HEK293 (cell line): Measurements from ENCODE around the gene SYNGAP1.

Source experiments
- CTCF ChIA-PET: fragments of 350-600 bp; formaldehyde crosslinking; extraction: SDS; loops from one replicate; lab custom pipeline; 2021; ENCODE audit warnings: antibody characterized with exemption; lab: Yijun Ruan, JAX
- POLR2A ChIA-PET: fragments of 300-600 bp; formaldehyde crosslinking; extraction: SDS; loops from one replicate; lab custom pipeline; 2020; ENCODE audit warnings: antibody characterized with exemption, inconsistent platforms; lab: Yijun Ruan, JAX
- H3K27ac ChIP-seq: fragments of 200-500 bp; sonication (Bioruptor generic); 2 replicates; pipeline ENCODE4 v1.5.1; 2014; ENCODE audit warnings: low read depth, low read length, control low read depth, inconsistent platforms; ENCODE audit errors: extremely low read depth
- H3K36me3 ChIP-seq, 2 experiments: fragments of 200-500 bp in 1 of 2; sonication (Bioruptor generic) in 1 of 2; 1 replicate in 1 of 2; 2 replicates in 1 of 2; pipeline ENCODE4 v1.5.1; 2014 to 2017; ENCODE audit warnings: inconsistent platforms in 2 of 2, low read length in 2 of 2; ENCODE audit not compliant: control insufficient read depth in 2 of 2, insufficient read depth in 1 of 2
- H3K4me1 ChIP-seq: fragments of 200-500 bp; sonication (Bioruptor generic); 2 replicates; pipeline ENCODE4 v1.5.1; 2014; ENCODE audit warnings: mild to moderate bottlenecking, low read length, inconsistent platforms; ENCODE audit not compliant: control insufficient read depth, insufficient read depth
- H3K4me3 ChIP-seq: 2 replicates; pipeline ENCODE4 v1.5.1; 2011; ENCODE audit warnings: low read depth, mild to moderate bottlenecking, control low read depth, low read length, moderate library complexity
- H3K9me3 ChIP-seq: fragments of 200-500 bp; sonication (Bioruptor generic); 2 replicates; pipeline ENCODE4 v1.5.1; 2014; ENCODE audit warnings: low read depth, low read length, inconsistent platforms; ENCODE audit not compliant: control insufficient read depth, insufficient read depth
- BCL11A ChIP-seq: fragments of 450-650 bp; formaldehyde crosslinking; IDR thresholded peaks from 2 replicates; pipeline ENCODE4 v1.5.1; 2016; ENCODE audit warnings: low read depth, missing biosample characterization, missing genetic modification characterization
- CTCF ChIP-seq: fragments of 450-650 bp; formaldehyde crosslinking; IDR thresholded peaks from 2 replicates; pipeline ENCODE4 v1.5.1; 2016; ENCODE audit warnings: missing biosample characterization, missing genetic modification characterization
- GLIS1 ChIP-seq: fragments of 450-650 bp; formaldehyde crosslinking; IDR thresholded peaks from 2 replicates; pipeline ENCODE4 v1.5.1; 2016; ENCODE audit warnings: missing biosample characterization, missing genetic modification characterization
- GLIS2 ChIP-seq: fragments of 450-650 bp; formaldehyde crosslinking; IDR thresholded peaks from 2 replicates; pipeline ENCODE4 v1.5.1; 2016; ENCODE audit warnings: missing biosample characterization, missing genetic modification characterization
- KLF7 ChIP-seq: fragments of 450-650 bp; formaldehyde crosslinking; IDR thresholded peaks from 2 replicates; pipeline ENCODE4 v1.5.1; 2016; ENCODE audit warnings: missing biosample characterization, missing genetic modification characterization, borderline replicate concordance
- PATZ1 ChIP-seq: fragments of 450-650 bp; formaldehyde crosslinking; IDR thresholded peaks from 2 replicates; pipeline ENCODE4 v1.5.1; 2016; ENCODE audit warnings: missing biosample characterization, missing genetic modification characterization
- ZIC2 ChIP-seq: fragments of 450-650 bp; formaldehyde crosslinking; IDR thresholded peaks from 2 replicates; pipeline ENCODE4 v1.5.1; 2016; ENCODE audit warnings: missing biosample characterization, missing genetic modification characterization
- ZNF18 ChIP-seq: fragments of 450-650 bp; formaldehyde crosslinking; IDR thresholded peaks from 2 replicates; pipeline ENCODE4 v1.5.1; 2016; ENCODE audit warnings: missing biosample characterization, missing genetic modification characterization
- ZNF302 ChIP-seq: fragments of 450-650 bp; formaldehyde crosslinking; IDR thresholded peaks from 2 replicates; pipeline ENCODE4 v1.5.1; 2016; ENCODE audit warnings: missing biosample characterization, missing genetic modification characterization, low read depth
- ZNF624 ChIP-seq: fragments of 450-650 bp; formaldehyde crosslinking; IDR thresholded peaks from 2 replicates; pipeline ENCODE4 v1.5.1; 2017; ENCODE audit warnings: missing biosample characterization, missing genetic modification characterization
- ZNF664 ChIP-seq: fragments of 450-650 bp; formaldehyde crosslinking; IDR thresholded peaks from 2 replicates; pipeline ENCODE4 v1.5.1; 2016; ENCODE audit warnings: missing biosample characterization, missing genetic modification characterization

SYNGAP1 gene

GRCh38 chr6:33412140-33413009 is 7.5 kb upstream of the SYNGAP1 start:
- Histone ChIP-seq H3K9me3 (no peaks in the 10 kb centered on the region), H3K36me3 (peaks cover 12 to 55% of the 10 kb centered on the region in 2 experiments), H3K27ac (no peak overlapping the region), H3K4me1 (peaks cover 4% of the 10 kb centered on the region; the same call in 1 of the 2 replicates), H3K4me3 (no peak overlapping the region)
- no peak for TF ChIP-seq ZNF624 (tag by site-specific recombination)
- TF ChIP-seq PATZ1 (tag by site-specific recombination) = 0 out of 2 replicates have a peak, but pooled peaks have one; percentile 24
- ChIA-PET POLR2A (interaction anchor here (0.7 to 3.3 kb wide), 4 partner anchors 16 to 136 kb away, joined by 3 to 22 read pairs (median 6); partner anchors contain the start of genes B3GALT4, RGL2 and ZBTB22), CTCF (interaction anchor here (0.7 to 1.4 kb wide), 4 partner anchors 8 to 747 kb away, joined by 5 to 6 read pairs (median 5); no protein-coding TSS in a partner anchor)

- no peaks in the 10 kb centered on the region for H3K9me3 ChIP-seq
- H3K27ac ChIP-seq = no peak overlapping the region
- no peak overlapping the region for H3K4me3 ChIP-seq
- peaks cover 4 to 44% of the 10 kb centered on the region in 2 experiments for H3K36me3 ChIP-seq
- peaks cover 4% of the 10 kb centered on the region; the same call in 1 of the 2 replicates for H3K4me1 ChIP-seq
- TF ChIP-seq KLF7 (tag by site-specific recombination) = no peak
- TF ChIP-seq ZNF18 (tag by site-specific recombination) = no peak
- no peak for TF ChIP-seq BCL11A (tag by site-specific recombination)
- TF ChIP-seq ZNF302 = no peak
- TF ChIP-seq, all 188 proteins: peak for 0
- ChIA-PET CTCF (interaction anchor here (0.6 to 1.9 kb wide), 7 partner anchors 12 to 748 kb away, joined by 3 to 11 read pairs (median 5); partner anchors contain the start of gene RGL2), POLR2A (interaction anchor here (1.0 to 1.3 kb wide), 2 partner anchors 96 to 137 kb away, joined by 3 to 4 read pairs; partner anchors contain the start of genes B3GALT4 and ZBTB22)
These were observed 6.4 kb upstream of the SYNGAP1 start for GRCh38 chr6:33413241-33414120.

GRCh38 chr6:33414592-33415271 is 5.1 kb upstream of the SYNGAP1 start:
- Histone ChIP-seq H3K4me3 (no peak overlapping the region), H3K4me1 (peaks cover 2% of the 10 kb centered on the region; the same call in 1 of the 2 replicates), H3K36me3 (peaks cover 0 to 44% of the 10 kb centered on the region in 2 experiments; a peak in 1 of 3 replicates), H3K27ac (no peak overlapping the region), H3K9me3 (no peaks in the 10 kb centered on the region)
- CTCF ChIA-PET = interaction anchor here (0.6 to 2.1 kb wide), 8 partner anchors 11 to 138 kb away, joined by 3 to 11 read pairs (median 4); partner anchors contain the start of genes B3GALT4 and RGL2
- TF ChIP-seq GLIS1 (tag by site-specific recombination) = peak; percentile 38; the same call in 1 of the 2 replicates
- no peak for TF ChIP-seq ZNF664 (tag by site-specific recombination)
- TF ChIP-seq CTCF (tag by site-specific recombination) = 0 out of 2 replicates have a peak, but pooled peaks have one; percentile 17
- TF ChIP-seq GLIS2 (tag by site-specific recombination) = 0 out of 2 replicates have a peak, but pooled peaks have one; percentile 12
- peak; percentile 44; the same call in 1 of the 2 replicates for TF ChIP-seq ZIC2 (tag by site-specific recombination)
- POLR2A ChIA-PET = interaction anchor here (0.5 to 1.0 kb wide), 2 partner anchors 17 to 97 kb away, joined by 4 to 5 read pairs; partner anchors contain the start of gene ZBTB22
